ENCODE results near the gene NKAPL. TPM values are rescaled to one million over a fixed set of nuclear protein-coding genes. Genes with fewer than 3 reads are reported as not detected.

NKAPL gene
- total and polyA plus RNA-seq, 2 of the 13 experiments (the other 11 are each of a cell fraction or from before 2014, with no cell fraction given), result not detected

DNA sequence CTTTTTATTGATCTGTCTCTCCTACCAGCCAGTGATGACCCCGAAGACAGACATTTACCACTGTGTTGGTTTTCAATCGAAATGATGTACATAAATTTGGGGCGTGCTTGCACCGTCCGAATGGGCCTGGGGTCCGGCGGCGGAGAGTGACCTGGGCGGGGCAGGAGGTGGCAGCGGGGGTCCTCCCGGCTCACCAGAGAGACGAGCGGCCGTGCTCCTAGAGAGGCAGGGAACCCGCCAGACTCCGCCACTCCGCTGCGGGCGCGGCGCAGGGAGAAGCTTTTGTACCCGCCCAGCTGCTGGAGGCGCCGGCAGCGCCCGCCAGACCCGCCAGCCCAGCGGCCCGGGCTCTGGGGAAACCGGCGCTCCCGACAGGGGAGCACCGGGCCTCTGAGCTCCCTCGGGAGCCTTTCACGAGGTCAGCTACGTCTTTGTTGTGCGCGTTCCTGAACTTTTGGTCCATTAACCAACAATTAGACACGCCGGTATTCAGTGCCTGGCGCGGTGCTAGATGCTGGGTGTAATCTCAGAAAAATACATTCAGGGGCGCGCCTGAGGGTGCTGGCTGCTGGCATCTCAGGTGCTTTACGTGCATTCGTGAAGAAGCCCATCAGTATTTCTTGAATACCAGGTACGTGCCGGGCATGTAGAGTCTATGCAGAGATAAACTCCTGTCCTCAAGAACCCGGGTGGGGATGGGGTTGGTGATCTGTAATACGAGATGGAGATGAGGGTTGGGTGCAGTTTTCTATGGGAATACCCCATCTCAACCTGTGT is 22.4 kb downstream of the NKAPL start, which contains the start of gene PGBD1 (continued):
- peak; percentile 69 for TF ChIP-seq ZFX (CRISPR knock-in tag; IDR thresholded peaks at IDR 0.05; ENCODE audit: low read depth)
- TF ChIP-seq FOXA3 (CRISPR knock-in tag; IDR thresholded peaks at IDR 0.05), result no peak; the same call in 1 of the 2 replicates
- no peak for TF ChIP-seq PHB2 (IDR thresholded peaks at IDR 0.05; ENCODE audit: partially characterized antibody)
- TF ChIP-seq ZNF260 (CRISPR knock-in tag; IDR thresholded peaks at IDR 0.05; ENCODE audit: borderline replicate concordance, low read depth), result no peak
- TF ChIP-seq U2AF2 (IDR thresholded peaks at IDR 0.05; ENCODE audit: low read depth, low read length), result no peak
- TF ChIP-seq, protein P1, sequence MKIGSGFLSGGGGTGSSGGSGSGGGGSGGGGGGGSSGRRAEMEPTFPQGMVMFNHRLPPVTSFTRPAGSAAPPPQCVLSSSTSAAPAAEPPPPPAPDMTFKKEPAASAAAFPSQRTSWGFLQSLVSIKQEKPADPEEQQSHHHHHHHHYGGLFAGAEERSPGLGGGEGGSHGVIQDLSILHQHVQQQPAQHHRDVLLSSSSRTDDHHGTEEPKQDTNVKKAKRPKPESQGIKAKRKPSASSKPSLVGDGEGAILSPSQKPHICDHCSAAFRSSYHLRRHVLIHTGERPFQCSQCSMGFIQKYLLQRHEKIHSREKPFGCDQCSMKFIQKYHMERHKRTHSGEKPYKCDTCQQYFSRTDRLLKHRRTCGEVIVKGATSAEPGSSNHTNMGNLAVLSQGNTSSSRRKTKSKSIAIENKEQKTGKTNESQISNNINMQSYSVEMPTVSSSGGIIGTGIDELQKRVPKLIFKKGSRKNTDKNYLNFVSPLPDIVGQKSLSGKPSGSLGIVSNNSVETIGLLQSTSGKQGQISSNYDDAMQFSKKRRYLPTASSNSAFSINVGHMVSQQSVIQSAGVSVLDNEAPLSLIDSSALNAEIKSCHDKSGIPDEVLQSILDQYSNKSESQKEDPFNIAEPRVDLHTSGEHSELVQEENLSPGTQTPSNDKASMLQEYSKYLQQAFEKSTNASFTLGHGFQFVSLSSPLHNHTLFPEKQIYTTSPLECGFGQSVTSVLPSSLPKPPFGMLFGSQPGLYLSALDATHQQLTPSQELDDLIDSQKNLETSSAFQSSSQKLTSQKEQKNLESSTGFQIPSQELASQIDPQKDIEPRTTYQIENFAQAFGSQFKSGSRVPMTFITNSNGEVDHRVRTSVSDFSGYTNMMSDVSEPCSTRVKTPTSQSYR (CRISPR knock-in tag; IDR thresholded peaks at IDR 0.05; ENCODE audit: borderline replicate concordance), result no peak
- TF ChIP-seq ZNF709 (CRISPR knock-in tag; IDR thresholded peaks at IDR 0.05), result no peak; the same call in 1 of the 2 replicates
- TF ChIP-seq, protein P2, sequence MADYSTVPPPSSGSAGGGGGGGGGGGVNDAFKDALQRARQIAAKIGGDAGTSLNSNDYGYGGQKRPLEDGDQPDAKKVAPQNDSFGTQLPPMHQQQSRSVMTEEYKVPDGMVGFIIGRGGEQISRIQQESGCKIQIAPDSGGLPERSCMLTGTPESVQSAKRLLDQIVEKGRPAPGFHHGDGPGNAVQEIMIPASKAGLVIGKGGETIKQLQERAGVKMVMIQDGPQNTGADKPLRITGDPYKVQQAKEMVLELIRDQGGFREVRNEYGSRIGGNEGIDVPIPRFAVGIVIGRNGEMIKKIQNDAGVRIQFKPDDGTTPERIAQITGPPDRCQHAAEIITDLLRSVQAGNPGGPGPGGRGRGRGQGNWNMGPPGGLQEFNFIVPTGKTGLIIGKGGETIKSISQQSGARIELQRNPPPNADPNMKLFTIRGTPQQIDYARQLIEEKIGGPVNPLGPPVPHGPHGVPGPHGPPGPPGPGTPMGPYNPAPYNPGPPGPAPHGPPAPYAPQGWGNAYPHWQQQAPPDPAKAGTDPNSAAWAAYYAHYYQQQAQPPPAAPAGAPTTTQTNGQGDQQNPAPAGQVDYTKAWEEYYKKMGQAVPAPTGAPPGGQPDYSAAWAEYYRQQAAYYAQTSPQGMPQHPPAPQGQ (CRISPR knock-in tag; IDR thresholded peaks at IDR 0.05; ENCODE audit: borderline replicate concordance), result no peak
- TF ChIP-seq RCOR2 (CRISPR knock-in tag; IDR thresholded peaks at IDR 0.05), result no peak
- TF ChIP-seq, protein P3, sequence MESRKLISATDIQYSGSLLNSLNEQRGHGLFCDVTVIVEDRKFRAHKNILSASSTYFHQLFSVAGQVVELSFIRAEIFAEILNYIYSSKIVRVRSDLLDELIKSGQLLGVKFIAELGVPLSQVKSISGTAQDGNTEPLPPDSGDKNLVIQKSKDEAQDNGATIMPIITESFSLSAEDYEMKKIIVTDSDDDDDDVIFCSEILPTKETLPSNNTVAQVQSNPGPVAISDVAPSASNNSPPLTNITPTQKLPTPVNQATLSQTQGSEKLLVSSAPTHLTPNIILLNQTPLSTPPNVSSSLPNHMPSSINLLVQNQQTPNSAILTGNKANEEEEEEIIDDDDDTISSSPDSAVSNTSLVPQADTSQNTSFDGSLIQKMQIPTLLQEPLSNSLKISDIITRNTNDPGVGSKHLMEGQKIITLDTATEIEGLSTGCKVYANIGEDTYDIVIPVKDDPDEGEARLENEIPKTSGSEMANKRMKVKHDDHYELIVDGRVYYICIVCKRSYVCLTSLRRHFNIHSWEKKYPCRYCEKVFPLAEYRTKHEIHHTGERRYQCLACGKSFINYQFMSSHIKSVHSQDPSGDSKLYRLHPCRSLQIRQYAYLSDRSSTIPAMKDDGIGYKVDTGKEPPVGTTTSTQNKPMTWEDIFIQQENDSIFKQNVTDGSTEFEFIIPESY (CRISPR knock-in tag; IDR thresholded peaks at IDR 0.05), result no peak
- TF ChIP-seq ZNF552 (CRISPR knock-in tag; IDR thresholded peaks at IDR 0.05; ENCODE audit: borderline replicate concordance), result peak; percentile 75; the same call in 1 of the 2 replicates
- peak; percentile 84 for TF ChIP-seq TBX2 (CRISPR knock-in tag; IDR thresholded peaks at IDR 0.05; ENCODE audit: borderline replicate concordance)
- peak; percentile 65; the same call in 1 of the 2 replicates for TF ChIP-seq ZNF839 (CRISPR knock-in tag; IDR thresholded peaks at IDR 0.05; ENCODE audit: borderline replicate concordance)
- TF ChIP-seq NFIC (IDR thresholded peaks at IDR 0.05; ENCODE audit: low read length), result no peak
- TF ChIP-seq, protein P4, sequence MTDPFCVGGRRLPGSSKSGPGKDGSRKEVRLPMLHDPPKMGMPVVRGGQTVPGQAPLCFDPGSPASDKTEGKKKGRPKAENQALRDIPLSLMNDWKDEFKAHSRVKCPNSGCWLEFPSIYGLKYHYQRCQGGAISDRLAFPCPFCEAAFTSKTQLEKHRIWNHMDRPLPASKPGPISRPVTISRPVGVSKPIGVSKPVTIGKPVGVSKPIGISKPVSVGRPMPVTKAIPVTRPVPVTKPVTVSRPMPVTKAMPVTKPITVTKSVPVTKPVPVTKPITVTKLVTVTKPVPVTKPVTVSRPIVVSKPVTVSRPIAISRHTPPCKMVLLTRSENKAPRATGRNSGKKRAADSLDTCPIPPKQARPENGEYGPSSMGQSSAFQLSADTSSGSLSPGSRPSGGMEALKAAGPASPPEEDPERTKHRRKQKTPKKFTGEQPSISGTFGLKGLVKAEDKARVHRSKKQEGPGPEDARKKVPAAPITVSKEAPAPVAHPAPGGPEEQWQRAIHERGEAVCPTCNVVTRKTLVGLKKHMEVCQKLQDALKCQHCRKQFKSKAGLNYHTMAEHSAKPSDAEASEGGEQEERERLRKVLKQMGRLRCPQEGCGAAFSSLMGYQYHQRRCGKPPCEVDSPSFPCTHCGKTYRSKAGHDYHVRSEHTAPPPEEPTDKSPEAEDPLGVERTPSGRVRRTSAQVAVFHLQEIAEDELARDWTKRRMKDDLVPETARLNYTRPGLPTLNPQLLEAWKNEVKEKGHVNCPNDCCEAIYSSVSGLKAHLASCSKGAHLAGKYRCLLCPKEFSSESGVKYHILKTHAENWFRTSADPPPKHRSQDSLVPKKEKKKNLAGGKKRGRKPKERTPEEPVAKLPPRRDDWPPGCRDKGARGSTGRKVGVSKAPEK (CRISPR knock-in tag; IDR thresholded peaks at IDR 0.05; ENCODE audit: borderline replicate concordance), result no peak
- TF ChIP-seq REXO4 (CRISPR knock-in tag; IDR thresholded peaks at IDR 0.05; ENCODE audit: borderline replicate concordance), result no peak
- no peak for TF ChIP-seq PTBP1 (IDR thresholded peaks at IDR 0.05; ENCODE audit: low read depth, low read length, poor library complexity, severe bottlenecking)

Measured in HepG2 (cell line).